Stimulated activated CD4-positive, alpha-beta T cell treated with anti-CD3 and anti-CD28 coated beads, Interleukin-12 subunit alpha, Interleukin-12 subunit beta, amount 100 ng/mL, for 4 hours (primary cell): ENCODE data around the gene EBF4.
"Not testable (repeated sequence)": the region's sequence is repeated elsewhere in the genome, so short reads cannot be mapped to it uniquely, and the experiment has no call there.

Source experiments
- DNase-seq: peaks from one replicate; pipeline ENCODE4 v3.0.0-alpha.2; 2020

EBF4 gene

GRCh38 chr20:2680046-2680445 lies 12.5 kb upstream of the EBF4 start:
- no peak for DNase-seq

- DNase-seq, result not testable (repeated sequence)
Measured at GRCh38 chr20:2682040-2682439, 10.5 kb upstream of the EBF4 start.

- DNase-seq, result not testable (repeated sequence)
Measured at GRCh38 chr20:2684817-2685216, 7.8 kb upstream of the EBF4 start.

- no peak for DNase-seq
Measured at GRCh38 chr20:2687514-2687913, 5.1 kb upstream of the EBF4 start.

GRCh38 chr20:2688041-2688591 lies 4.5 kb upstream of the EBF4 start:
- peak; percentile 61 for DNase-seq

GRCh38 chr20:2690213-2690612 lies 2.4 kb upstream of the EBF4 start:
- DNase-seq, result no peak

GRCh38 chr20:2690718-2691117 lies 1.9 kb upstream of the EBF4 start:
- no peak for DNase-seq

DNA sequence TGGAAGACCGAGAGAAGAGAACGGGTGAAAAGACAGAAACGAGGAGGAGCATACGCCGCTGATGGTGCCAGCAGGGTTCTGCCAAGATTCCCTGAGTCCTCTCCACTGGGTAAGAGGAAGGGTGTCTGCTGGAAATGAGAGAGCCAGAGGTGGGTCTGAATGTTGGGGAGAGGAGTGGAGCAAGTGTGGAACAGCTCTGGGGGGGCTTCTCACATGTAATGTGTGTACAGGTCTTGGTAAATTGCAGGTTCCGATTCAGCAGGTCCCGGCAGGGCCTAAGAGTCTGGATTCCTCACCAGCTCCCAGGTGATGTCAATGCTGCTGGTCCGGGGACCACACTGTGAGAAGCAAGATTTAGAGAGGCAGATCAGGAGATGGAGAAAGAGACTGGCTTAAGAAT lies 1.5 kb upstream of the EBF4 start:
- no peak for DNase-seq

- DNase-seq, result no peak
Measured at GRCh38 chr20:2691663-2692035, 931 bp upstream of the EBF4 start.

DNA sequence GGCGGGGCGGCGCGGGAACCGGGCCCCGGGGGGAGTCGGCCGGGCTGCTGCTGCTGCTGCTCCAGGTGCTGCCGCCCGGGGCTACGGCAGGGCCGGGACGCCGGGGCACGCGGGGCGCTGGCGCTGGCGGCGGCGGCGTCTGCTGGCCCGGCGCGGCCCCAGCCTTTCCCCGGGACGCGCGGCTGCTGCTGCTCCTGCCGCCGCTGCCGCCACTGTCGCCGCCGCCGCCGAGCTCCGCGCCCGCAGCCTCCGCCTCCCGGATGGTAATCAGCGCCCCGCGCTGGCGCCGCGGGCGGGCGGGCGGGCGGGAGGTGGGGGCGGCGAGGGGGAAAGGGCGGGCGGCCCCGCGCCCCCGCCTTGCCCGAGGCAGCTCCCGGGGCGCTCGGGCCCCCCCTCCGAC lies 306 bp downstream of the EBF4 start:
- peak; percentile 16 for DNase-seq

GRCh38 chr20:2693286-2694007 lies 867 bp downstream of the EBF4 start:
- DNase-seq, result peak; percentile 25

DNA sequence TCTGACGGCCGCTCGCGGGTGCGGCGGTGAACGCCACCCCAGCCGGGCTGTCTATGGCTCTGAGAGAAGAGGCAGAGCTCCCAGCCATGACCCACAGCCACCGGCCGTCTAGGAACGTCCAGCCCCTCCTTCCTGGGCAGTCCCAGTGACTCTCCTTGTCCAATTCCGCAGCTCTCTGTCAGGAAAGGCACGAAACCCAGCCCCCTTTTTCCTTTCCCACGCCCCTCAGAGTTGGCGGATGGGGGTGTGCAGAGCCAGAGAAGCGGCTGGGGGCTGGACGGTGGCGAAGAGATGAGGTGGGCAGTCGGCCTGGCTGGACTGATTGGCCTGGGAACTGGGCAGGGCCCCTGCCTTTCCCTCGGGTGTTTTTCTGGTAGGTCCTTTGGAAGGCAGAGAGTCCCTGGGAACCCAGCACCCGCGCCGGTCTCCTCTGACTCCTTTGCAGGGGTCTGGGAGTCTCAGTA lies 1.5 kb downstream of the EBF4 start:
- no peak for DNase-seq

GRCh38 chr20:2694519-2694918 lies 1.9 kb downstream of the EBF4 start:
- DNase-seq, result no peak

DNA sequence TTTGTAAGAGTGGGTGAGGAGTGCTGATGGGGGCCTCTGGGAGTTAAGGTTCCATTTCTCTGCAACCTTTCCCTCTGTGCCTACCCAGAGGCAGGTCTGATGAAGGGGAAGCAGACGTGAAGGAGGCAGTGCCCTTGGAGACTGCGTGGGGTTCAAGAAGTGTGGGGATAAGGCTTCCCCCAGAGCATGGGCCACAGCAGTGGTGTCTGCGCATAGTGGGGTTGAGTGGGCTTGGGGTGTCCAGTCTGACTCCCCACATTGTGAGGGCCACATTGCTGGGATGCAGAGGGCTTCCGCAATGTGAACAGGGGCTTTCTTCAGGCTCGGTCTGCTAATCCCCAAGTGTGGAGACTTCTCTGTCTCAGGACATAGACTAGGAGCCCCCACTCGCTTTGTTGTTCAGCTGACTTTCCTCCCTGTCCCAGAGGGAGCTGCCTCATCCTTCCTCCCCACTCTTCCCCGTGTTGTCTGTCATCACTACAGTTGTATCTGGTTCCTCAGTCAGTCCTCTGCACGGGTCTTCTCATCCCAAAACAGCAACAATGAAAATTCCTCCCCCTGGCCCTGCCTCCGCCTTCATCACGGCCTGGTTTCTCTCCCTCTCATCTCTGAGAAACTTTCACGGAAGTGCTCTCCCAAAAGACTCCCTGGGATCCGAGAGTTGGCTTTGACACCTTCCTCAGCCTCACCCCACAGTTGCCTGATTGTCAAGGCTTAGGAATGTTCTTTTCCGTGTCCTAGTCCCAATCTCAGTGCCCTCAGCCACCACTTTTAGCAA lies 2.8 kb downstream of the EBF4 start:
- DNase-seq, result no peak

GRCh38 chr20:2695984-2696525 lies 3.5 kb downstream of the EBF4 start:
- DNase-seq, result not testable (repeated sequence)

GRCh38 chr20:2696646-2697045 lies 4.1 kb downstream of the EBF4 start:
- DNase-seq, result no peak

GRCh38 chr20:2697768-2698167 lies 5.2 kb downstream of the EBF4 start:
- no peak for DNase-seq

DNA sequence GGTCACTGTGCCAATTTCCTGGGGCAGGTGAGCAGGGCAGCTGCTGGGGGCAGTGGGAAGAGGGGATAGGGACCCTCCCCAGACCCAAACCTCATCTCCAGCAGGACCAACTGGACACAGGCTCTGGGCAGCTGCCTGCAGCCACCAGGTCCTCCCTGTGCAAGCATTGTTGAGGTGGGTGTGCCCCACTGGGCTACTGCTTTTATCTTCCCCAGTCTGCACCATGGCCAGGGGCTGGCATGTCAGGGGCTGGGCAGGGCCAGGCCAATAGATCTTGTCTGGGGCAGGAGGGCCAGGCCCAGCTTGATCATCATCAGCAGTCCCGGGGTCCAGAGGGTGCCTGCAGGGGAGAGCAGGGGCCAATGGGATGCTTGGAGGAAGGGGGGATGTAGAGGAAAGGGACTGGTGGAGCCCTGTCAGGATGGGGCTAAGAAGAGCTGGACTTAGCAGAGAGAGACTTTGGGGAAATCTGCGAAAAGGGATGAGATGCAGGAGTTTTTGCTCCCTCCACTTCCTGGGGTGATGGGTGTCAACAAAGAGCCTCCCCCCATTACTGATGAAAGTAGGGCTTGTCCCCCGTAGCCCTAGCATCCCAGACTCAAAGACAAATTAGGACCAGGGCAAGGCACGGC lies 5.7 kb downstream of the EBF4 start:
- no peak for DNase-seq

DNA sequence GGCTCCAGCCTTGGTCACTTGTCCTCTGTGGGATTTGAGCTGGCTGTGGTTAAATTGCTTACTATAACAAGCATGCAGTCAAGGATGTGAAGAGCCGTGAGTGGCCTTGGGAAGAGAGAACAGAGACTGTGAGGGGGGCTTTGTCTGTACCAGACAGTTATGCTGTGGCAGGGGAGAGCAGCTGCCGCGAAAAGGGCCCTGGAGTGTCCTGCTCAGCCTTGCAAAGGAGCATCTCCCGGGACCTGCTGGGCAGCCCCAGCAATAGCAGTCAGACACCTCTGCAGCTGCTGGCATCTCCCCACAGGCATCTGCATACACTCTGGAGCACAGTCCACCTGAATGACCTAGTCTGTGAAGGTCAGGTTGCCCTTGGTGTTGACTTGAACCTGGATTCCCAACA lies 6.3 kb downstream of the EBF4 start:
- DNase-seq, result no peak

GRCh38 chr20:2699775-2700413 lies 7.3 kb downstream of the EBF4 start:
- no peak for DNase-seq

DNA sequence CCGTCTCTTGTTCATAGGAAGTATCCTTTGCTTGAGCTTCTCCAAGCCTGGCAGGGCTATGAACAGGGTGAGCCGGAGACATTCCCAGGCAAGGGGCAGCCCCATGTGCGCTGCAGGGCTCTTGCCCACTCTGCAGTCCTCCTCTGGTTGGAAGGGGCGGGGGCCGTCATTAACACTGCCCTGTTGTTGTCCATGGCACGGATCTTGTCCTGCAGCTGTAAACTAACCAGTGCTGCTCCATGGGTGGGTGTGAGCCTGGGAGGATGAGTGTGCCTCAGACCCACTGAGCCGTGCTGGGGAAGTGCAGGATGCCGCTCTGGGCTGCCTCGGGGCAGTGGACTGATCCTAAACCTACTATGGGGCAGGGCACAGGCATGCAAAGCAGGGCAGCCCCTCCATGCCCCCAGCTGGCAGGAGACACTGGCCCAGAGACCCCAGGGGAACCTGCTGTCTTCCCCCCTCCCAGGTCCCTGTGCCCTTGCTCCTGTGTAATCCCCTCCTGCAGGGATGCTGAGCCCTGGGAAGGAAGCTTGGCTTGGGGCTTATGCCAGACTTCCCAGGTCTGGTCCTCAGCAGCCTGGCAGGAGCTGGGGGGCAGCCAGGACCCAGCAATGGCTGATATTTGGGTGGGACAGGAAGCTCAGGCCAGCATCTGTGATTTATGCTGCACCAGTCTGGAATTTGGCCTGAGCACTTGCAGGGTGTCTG lies 8.5 kb downstream of the EBF4 start:
- DNase-seq, result no peak

- no peak for DNase-seq
Measured at GRCh38 chr20:2701671-2702081, 9.1 kb downstream of the EBF4 start.
